IMR-90 (cell line): ENCODE measurements around the gene COL2A1. TPM values are rescaled to one million over a fixed set of nuclear protein-coding genes. Genes with fewer than 3 reads are reported as not detected.

Experiments
- ATAC-seq: fragments of 200-7000 bp; cut with Tn5 transposase; 2 replicates; pipeline ENCODE4 v1.9.1; 2020; ENCODE audit warnings: low read depth, mild to moderate bottlenecking, moderate library complexity
- BruUV-seq: library from RNA; stranded (reverse); fragments of 400-500 nt; replicated peaks from 2 replicates; lab custom pipeline; 2021; lab: Mats Ljungman, UMichigan
- CTCF ChIA-PET: fragments of 300-600 bp; formaldehyde crosslinking; extraction: SDS; loops from one replicate; lab custom pipeline; 2021; ENCODE audit warnings: antibody characterized with exemption; lab: Yijun Ruan, JAX
- POLR2A ChIA-PET: fragments of 300-600 bp; sonication (Branson Sonifier 250); formaldehyde crosslinking; loops from one replicate; lab custom pipeline; 2022; ENCODE audit warnings: antibody characterized with exemption; ENCODE audit not compliant: unreplicated experiment; lab: Charles Lee
- DNase-seq: peaks from one replicate; pipeline ENCODE4 v3.0.0; 2013
- H2AFZ ChIP-seq: replicated peaks from 2 replicates; pipeline ENCODE3; 2013; ENCODE audit warnings: low read length, mild to moderate bottlenecking; ENCODE audit not compliant: poor library complexity
- H2AK5ac ChIP-seq: 2 replicates; pipeline ENCODE4 v1.6.1; 2013; ENCODE audit warnings: low read depth, low read length, inconsistent platforms
- H2AK9ac ChIP-seq: replicated peaks from 2 replicates; pipeline ENCODE3; 2013; ENCODE audit warnings: mild to moderate bottlenecking, low read depth, low read length, moderate library complexity; ENCODE audit not compliant: poor library complexity
- H2BK120ac ChIP-seq: 2 replicates; pipeline ENCODE4 v1.6.1; 2013; ENCODE audit warnings: low read depth, low read length, inconsistent platforms
- H2BK15ac ChIP-seq: 3 replicates; pipeline ENCODE4 v1.6.1; 2013; ENCODE audit warnings: low read depth, low read length, inconsistent platforms
- H2BK20ac ChIP-seq: 2 replicates; pipeline ENCODE4 v1.6.1; 2013; ENCODE audit warnings: low read depth, mild to moderate bottlenecking, inconsistent platforms, low read length, moderate library complexity
- H2BK5ac ChIP-seq: 2 replicates; pipeline ENCODE4 v1.6.1; 2013; ENCODE audit warnings: mild to moderate bottlenecking, low read depth, low read length, inconsistent platforms; ENCODE audit not compliant: poor library complexity, severe bottlenecking
- H3K14ac ChIP-seq: replicated peaks from 2 replicates; pipeline ENCODE4 v1.6.1; 2013; ENCODE audit warnings: low read depth, low read length, inconsistent platforms
- H3K18ac ChIP-seq: 2 replicates; pipeline ENCODE4 v1.6.1; 2013; ENCODE audit warnings: low read depth, low read length, control low read depth
- H3K23ac ChIP-seq: 2 replicates; pipeline ENCODE4 v1.6.1; 2013; ENCODE audit warnings: low read depth, low read length, inconsistent platforms
- H3K27ac ChIP-seq: 2 replicates; pipeline ENCODE4 v1.5.1; 2013; ENCODE audit warnings: mild to moderate bottlenecking, control low read depth, low read length; ENCODE audit not compliant: insufficient read depth
- H3K27me3 ChIP-seq: 2 replicates; pipeline ENCODE4 v1.6.1; 2013; ENCODE audit warnings: low read length; ENCODE audit not compliant: control insufficient read depth, insufficient read depth
- H3K36me3 ChIP-seq: 2 replicates; pipeline ENCODE4 v1.6.1; 2013; ENCODE audit warnings: low read length, mixed read lengths; ENCODE audit not compliant: control insufficient read depth, insufficient read depth
- H3K4ac ChIP-seq: 2 replicates; pipeline ENCODE4 v1.6.1; 2013; ENCODE audit warnings: low read depth, low read length, inconsistent platforms
- H3K4me1 ChIP-seq: 2 replicates; pipeline ENCODE4 v1.6.1; 2013; ENCODE audit warnings: low read length, mixed read lengths; ENCODE audit not compliant: control insufficient read depth, insufficient read depth
- H3K4me2 ChIP-seq: 2 replicates; pipeline ENCODE4 v1.6.1; 2013; ENCODE audit warnings: low read depth, mild to moderate bottlenecking, control low read depth, low read length, moderate library complexity
- H3K4me3 ChIP-seq: 2 replicates; pipeline ENCODE4 v1.5.1; 2013; ENCODE audit warnings: low read depth, mild to moderate bottlenecking, control low read depth, low read length, moderate library complexity; ENCODE audit not compliant: insufficient read depth
- H3K56ac ChIP-seq: 2 replicates; pipeline ENCODE4 v1.6.1; 2013; ENCODE audit warnings: low read length, inconsistent platforms; ENCODE audit not compliant: insufficient read depth; ENCODE audit errors: extremely low read depth
- H3K79me1 ChIP-seq, 2 experiments: 2 replicates each; pipeline ENCODE4 v1.6.1; 2013; ENCODE audit warnings: low read length in 2 of 2, inconsistent platforms in 1 of 2, low read depth in 1 of 2
- H3K9ac ChIP-seq: 2 replicates; pipeline ENCODE4 v1.6.1; 2013; ENCODE audit warnings: low read depth, low read length, control low read depth
- H3K9me1 ChIP-seq: 2 replicates; pipeline ENCODE4 v1.6.1; 2013; ENCODE audit warnings: low read length, inconsistent platforms; ENCODE audit not compliant: insufficient read depth
- H3K9me3 ChIP-seq: 2 replicates; pipeline ENCODE4 v1.6.1; 2013; ENCODE audit warnings: low read length; ENCODE audit not compliant: control insufficient read depth, insufficient read depth
- H4K20me1 ChIP-seq: 2 replicates; pipeline ENCODE4 v1.6.1; 2013; ENCODE audit warnings: low read length, inconsistent platforms; ENCODE audit not compliant: insufficient read depth
- H4K5ac ChIP-seq: 2 replicates; pipeline ENCODE4 v1.6.1; 2013; ENCODE audit warnings: mild to moderate bottlenecking, low read depth, low read length, control low read depth
- H4K8ac ChIP-seq, 2 experiments: 2 replicates each; pipeline ENCODE4 v1.6.1; 2013; ENCODE audit warnings: low read depth in 2 of 2, low read length in 2 of 2, control low read depth in 1 of 2, inconsistent platforms in 1 of 2
- H4K91ac ChIP-seq: 2 replicates; pipeline ENCODE4 v1.6.1; 2013; ENCODE audit warnings: low read depth, low read length, inconsistent platforms; ENCODE audit not compliant: insufficient read depth
- BHLHE40 ChIP-seq: fragments of 150-350 bp; IDR thresholded peaks from 2 replicates; pipeline ENCODE4 v1.6.1; 2016; ENCODE audit warnings: mild to moderate bottlenecking, low read depth, low read length
- CEBPB ChIP-seq: IDR thresholded peaks from 2 replicates; pipeline ENCODE4 v1.6.1; 2012; ENCODE audit warnings: low read depth, low read length, improper control_type of control experiment
- CHD1 ChIP-seq: IDR thresholded peaks from 2 replicates; pipeline ENCODE4 v1.6.1; 2012; ENCODE audit warnings: low read depth, low read length, improper control_type of control experiment
- FOS ChIP-seq: fragments of 150-350 bp; IDR thresholded peaks from 2 replicates; pipeline ENCODE4 v1.6.1; 2016; ENCODE audit warnings: low read depth, low read length
- MAFK ChIP-seq: IDR thresholded peaks from 2 replicates; pipeline ENCODE4 v1.6.1; 2012; ENCODE audit warnings: low read depth, low read length, improper control_type of control experiment
- MAZ ChIP-seq: IDR thresholded peaks from 2 replicates; pipeline ENCODE4 v1.6.1; 2012; ENCODE audit warnings: low read depth, mild to moderate bottlenecking, low read length, improper control_type of control experiment, moderate library complexity, borderline replicate concordance
- MXI1 ChIP-seq: IDR thresholded peaks from 2 replicates; pipeline ENCODE4 v1.6.1; 2012; ENCODE audit warnings: low read depth, mild to moderate bottlenecking, low read length, moderate library complexity, borderline replicate concordance
- NFE2L2 ChIP-seq: fragments of 150-350 bp; IDR thresholded peaks from 2 replicates; pipeline ENCODE4 v1.6.1; 2016; ENCODE audit warnings: low read depth, mild to moderate bottlenecking, low read length
- POLR2A ChIP-seq: IDR thresholded peaks from 2 replicates; pipeline ENCODE4 v1.6.1; 2012; ENCODE audit warnings: mild to moderate bottlenecking, low read depth, low read length
- RAD21 ChIP-seq: IDR thresholded peaks from 2 replicates; pipeline ENCODE4 v1.6.1; 2012; ENCODE audit warnings: low read length, improper control_type of control experiment
- SMC3 ChIP-seq: fragments of 150-350 bp; IDR thresholded peaks from 2 replicates; pipeline ENCODE4 v1.6.1; 2016; ENCODE audit warnings: low read depth, mild to moderate bottlenecking, antibody characterized with exemption, low read length, moderate library complexity
- WGBS, 2 experiments: methylation state at CpG; one replicate each; pipeline versions ENCODE4 v1.1.5 to v1.1.7; 2013; ENCODE audit warnings: missing lambda C conversion rate in 2 of 2; ENCODE audit not compliant: insufficient read length in 1 of 2; ENCODE audit errors: extremely low coverage in 2 of 2; 5-methylcytosine and 5-hydroxymethylcytosine counted together
- dilution Hi-C: fragments of 300-500 bp; cut with HindIII; formaldehyde crosslinking; loops from one replicate; pipeline ENCODE4 v1.14.3; 2018; ENCODE audit warnings: low sequenced_read_pairs; ENCODE audit not compliant: unreplicated experiment
- in situ Hi-C: fragments of 300-500 bp; cut with MboI; formaldehyde crosslinking; loops from 3 replicates; pipeline ENCODE4 v1.14.3; 2019; ENCODE audit warnings: low sequenced_read_pairs, inconsistent platforms, mixed read lengths
- intact Hi-C: fragments of 100-400 bp; cut with micrococcal nuclease; formaldehyde crosslinking; loops from 2 replicates; pipeline ENCODE4 v1.10.0; 2022
- polyA plus RNA-seq, 3 experiments: library from polyadenylated mRNA; depleted of rRNA; stranded (reverse); fragments of >200 nt; gene quantifications; 2 replicates each; pipeline ENCODE4 v1.2.3, GENCODE V29; 2012; ENCODE audit warnings: low replicate concordance in 1 of 3
- total RNA-seq: library from RNA; depleted of rRNA; stranded (reverse); fragments of >200 nt; gene quantifications from 2 replicates; pipeline ENCODE4 v1.2.3, GENCODE V29; 2012
- TF ChIP-seq, protein P1 (sequence below): fragments of 150-350 bp; IDR thresholded peaks from 2 replicates; pipeline ENCODE4 v1.6.1; 2016; ENCODE audit warnings: low read depth, mild to moderate bottlenecking, low read length, moderate library complexity, borderline replicate concordance
- TF ChIP-seq, protein P2 (sequence below): fragments of 150-350 bp; IDR thresholded peaks from 2 replicates; pipeline ENCODE4 v1.6.1; 2017; ENCODE audit warnings: mild to moderate bottlenecking, antibody characterized with exemption, low read length, low read depth

The COL2A1 gene
- total and polyA plus RNA-seq, 2 of the 4 experiments (the other 2 are of a cell fraction): 0.05 TPM; not detected in 1

DNA sequence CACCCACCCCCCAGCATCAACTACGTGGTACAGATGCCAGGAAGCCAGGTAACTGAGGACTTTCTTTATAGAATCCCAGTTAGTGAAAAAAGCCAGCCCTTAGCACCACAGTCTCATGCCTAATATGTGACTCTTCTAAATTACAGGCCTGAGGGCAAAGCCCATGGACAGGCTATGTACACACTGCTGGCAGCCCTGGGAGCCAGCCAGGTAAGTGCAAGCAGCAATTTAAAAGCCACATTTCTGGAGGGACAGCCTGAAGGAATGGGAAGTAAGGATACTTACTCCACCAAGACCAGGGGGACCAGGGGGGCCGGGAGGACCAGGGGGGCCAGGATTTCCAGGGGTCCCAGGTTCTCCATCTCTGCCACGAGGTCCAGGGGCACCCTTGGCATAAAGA is 7.0 kb downstream of the COL2A1 start:
- no peak overlapping the region for H3K4me3 ChIP-seq
- H3K36me3 ChIP-seq: no peaks in the 10 kb centered on the region
- peaks cover 70% of the 10 kb centered on the region for H3K27me3 ChIP-seq
- DNase-seq (no peak), ATAC-seq (no peak)
- POLR2A ChIA-PET: no interaction called here
- 0 out of 2 replicates have a peak, but pooled peaks cover 3% of the 10 kb centered on the region for H4K20me1 ChIP-seq
- 20% methylated on average over 1 of the region's 3 CpGs; no CpG with 5 or more reads in 1 of the 2 experiments for WGBS, 2 experiments
- no peak overlapping the region for H4K5ac ChIP-seq
- BruUV-seq: no TSS peak
- TF ChIP-seq CHD1: no peak
- no peak for TF ChIP-seq FOS
- TF ChIP-seq POLR2A: no peak
- no peak for TF ChIP-seq BHLHE40
- TF ChIP-seq NFE2L2: no peak
- TF ChIP-seq CEBPB: no peak
- no peak for TF ChIP-seq RAD21
- TF ChIP-seq, protein P1, sequence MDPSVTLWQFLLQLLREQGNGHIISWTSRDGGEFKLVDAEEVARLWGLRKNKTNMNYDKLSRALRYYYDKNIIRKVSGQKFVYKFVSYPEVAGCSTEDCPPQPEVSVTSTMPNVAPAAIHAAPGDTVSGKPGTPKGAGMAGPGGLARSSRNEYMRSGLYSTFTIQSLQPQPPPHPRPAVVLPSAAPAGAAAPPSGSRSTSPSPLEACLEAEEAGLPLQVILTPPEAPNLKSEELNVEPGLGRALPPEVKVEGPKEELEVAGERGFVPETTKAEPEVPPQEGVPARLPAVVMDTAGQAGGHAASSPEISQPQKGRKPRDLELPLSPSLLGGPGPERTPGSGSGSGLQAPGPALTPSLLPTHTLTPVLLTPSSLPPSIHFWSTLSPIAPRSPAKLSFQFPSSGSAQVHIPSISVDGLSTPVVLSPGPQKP: no peak
- no peak for TF ChIP-seq MXI1
- no peak for TF ChIP-seq SMC3
- TF ChIP-seq MAFK: no peak
- no peak for TF ChIP-seq MAZ
- TF ChIP-seq, protein P2, sequence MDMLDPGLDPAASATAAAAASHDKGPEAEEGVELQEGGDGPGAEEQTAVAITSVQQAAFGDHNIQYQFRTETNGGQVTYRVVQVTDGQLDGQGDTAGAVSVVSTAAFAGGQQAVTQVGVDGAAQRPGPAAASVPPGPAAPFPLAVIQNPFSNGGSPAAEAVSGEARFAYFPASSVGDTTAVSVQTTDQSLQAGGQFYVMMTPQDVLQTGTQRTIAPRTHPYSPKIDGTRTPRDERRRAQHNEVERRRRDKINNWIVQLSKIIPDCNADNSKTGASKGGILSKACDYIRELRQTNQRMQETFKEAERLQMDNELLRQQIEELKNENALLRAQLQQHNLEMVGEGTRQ: no peak
- H3K4ac ChIP-seq: no peak overlapping the region
- H4K91ac ChIP-seq: no peak overlapping the region
- H3K23ac ChIP-seq: no peak overlapping the region
- no peak overlapping the region for H2AFZ ChIP-seq
- H3K9ac ChIP-seq: no peak overlapping the region
- peaks cover 2% of the 10 kb centered on the region; the same call in 1 of the 2 replicates for H3K4me1 ChIP-seq
- H2AK9ac ChIP-seq: no peak overlapping the region
- in situ Hi-C loops (no loop called here), intact Hi-C loops (no loop called here), dilution Hi-C loops (no loop called here)
- H2AK5ac ChIP-seq: no peak overlapping the region
- CTCF ChIA-PET: no interaction called here
- H2BK120ac ChIP-seq: no peak overlapping the region
- no peak overlapping the region for H2BK20ac ChIP-seq
- H3K79me1 ChIP-seq: no peaks in the 10 kb centered on the region
- H2BK15ac ChIP-seq: no peak overlapping the region
- no peak overlapping the region for H3K4me2 ChIP-seq
- H3K18ac ChIP-seq: no peak overlapping the region
- H2BK5ac ChIP-seq: no peak overlapping the region
- no peak overlapping the region for H3K56ac ChIP-seq
- H3K9me1 ChIP-seq: no peaks in the 10 kb centered on the region
- H3K27ac ChIP-seq: no peak overlapping the region
- no peak overlapping the region for H3K14ac ChIP-seq
- no peak overlapping the region for H4K8ac ChIP-seq
- no peaks in the 10 kb centered on the region for H3K9me3 ChIP-seq
